H1 (cell line): ENCODE results near the gene SMPDL3B. TPM values are rescaled to one million over a fixed set of nuclear protein-coding genes. Genes with fewer than 3 reads are reported as not detected.

ENCODE experiments used
- CTCF ChIA-PET: fragments of 300-600 bp; sonication (Branson Sonifier 250); formaldehyde crosslinking; loops from one replicate; lab custom pipeline; 2021; ENCODE audit not compliant: partially characterized antibody; lab: Charles Lee
- POLR2A ChIA-PET: fragments of 300-600 bp; sonication (Branson Sonifier 250); formaldehyde crosslinking; loops from one replicate; lab custom pipeline; 2021; ENCODE audit warnings: inconsistent platforms; ENCODE audit not compliant: partially characterized antibody; lab: Charles Lee
- DNase-seq, 2 experiments: peaks; one replicate each; pipeline versions ENCODE4 v3.0.0 to v3.0.0-alpha.2; 2010 to 2022; ENCODE audit warnings: low spot score in 2 of 2, low read depth in 1 of 2, mixed read lengths in 1 of 2
- FAIRE-seq: peaks from 2 replicates; lab custom pipeline; 2011; peaks lifted over from hg19 to GRCh38; lab: Jason Lieb, UNC
- H2AFZ ChIP-seq: 2 replicates; pipeline ENCODE4 v1.8.1; 2012; ENCODE audit warnings: low read length, inconsistent platforms
- H2AK5ac ChIP-seq: 2 replicates; pipeline ENCODE4 v1.6.1; 2013; ENCODE audit warnings: low read depth, low read length
- H2BK120ac ChIP-seq: replicated peaks from 2 replicates; pipeline ENCODE3; 2013; ENCODE audit warnings: low read depth, low read length, inconsistent platforms
- H2BK12ac ChIP-seq: 2 replicates; pipeline ENCODE4 v1.6.1; 2013; ENCODE audit warnings: low read depth, low read length
- H2BK15ac ChIP-seq: 2 replicates; pipeline ENCODE4 v1.6.1; 2013; ENCODE audit warnings: low read length
- H2BK20ac ChIP-seq: 2 replicates; pipeline ENCODE4 v1.6.1; 2013; ENCODE audit warnings: low read length
- H2BK5ac ChIP-seq: 2 replicates; pipeline ENCODE4 v1.6.1; 2013; ENCODE audit warnings: low read depth, low read length
- H3K14ac ChIP-seq: 2 replicates; pipeline ENCODE4 v1.6.1; 2013; ENCODE audit warnings: inconsistent platforms; ENCODE audit not compliant: insufficient read length
- H3K18ac ChIP-seq: 2 replicates; pipeline ENCODE4 v1.6.1; 2013; ENCODE audit warnings: low read length; ENCODE audit errors: extremely low read depth
- H3K23ac ChIP-seq: 2 replicates; pipeline ENCODE4 v1.6.1; 2013; ENCODE audit warnings: inconsistent platforms; ENCODE audit not compliant: insufficient read length
- H3K23me2 ChIP-seq: 2 replicates; pipeline ENCODE4 v1.6.1; 2013; ENCODE audit warnings: low read depth, low read length
- H3K27ac ChIP-seq: 2 replicates; pipeline ENCODE4 v1.6.1; 2011; ENCODE audit warnings: low read depth, low read length, inconsistent platforms
- H3K27me3 ChIP-seq, 4 experiments: replicated peaks in 1 of 4; 1 replicate in 1 of 4; 2 replicates in 3 of 4; pipeline versions ENCODE4 v1.6.1 to v1.8.1; 2011 to 2013; ENCODE audit warnings: low read length in 3 of 4, mild to moderate bottlenecking in 3 of 4, inconsistent platforms in 2 of 4, mixed read lengths in 2 of 4, moderate library complexity in 1 of 4; ENCODE audit not compliant: control insufficient read depth in 3 of 4, insufficient read depth in 3 of 4; ENCODE audit errors: extremely low read depth in 1 of 4
- H3K36me3 ChIP-seq, 4 experiments: 2 replicates each; pipeline versions ENCODE4 v1.6.1 to v1.8.1; 2011 to 2013; ENCODE audit warnings: mild to moderate bottlenecking in 4 of 4, low read length in 3 of 4, moderate library complexity in 2 of 4, control low read depth in 1 of 4, inconsistent platforms in 1 of 4; ENCODE audit not compliant: insufficient read depth in 4 of 4, control insufficient read depth in 2 of 4
- H3K4ac ChIP-seq: replicated peaks from 2 replicates; pipeline ENCODE3; 2013; ENCODE audit warnings: low read length, low read depth, mixed read lengths, inconsistent platforms; ENCODE audit not compliant: insufficient read length
- H3K4me1 ChIP-seq, 4 experiments: replicated peaks in 1 of 4; 1 replicate in 1 of 4; 2 replicates in 3 of 4; pipeline versions ENCODE4 v1.6.1 to v1.8.1; 2011 to 2013; ENCODE audit warnings: low read length in 3 of 4, inconsistent platforms in 2 of 4, mixed read lengths in 1 of 4; ENCODE audit not compliant: insufficient read depth in 4 of 4, control insufficient read depth in 3 of 4
- H3K4me2 ChIP-seq, 2 experiments: 2 replicates each; pipeline versions ENCODE4 v1.6.1 to v1.8.1; 2011 to 2013; ENCODE audit warnings: low read depth in 2 of 2, low read length in 2 of 2, control low read depth in 1 of 2, inconsistent platforms in 1 of 2, mild to moderate bottlenecking in 1 of 2; ENCODE audit not compliant: insufficient read depth in 1 of 2
- H3K4me3 ChIP-seq, 4 experiments: fragments of 200-600, 300-600 bp in 1 of 4; sonication (generic), shearing (Covaris generic), sonication (Bioruptor Twin) in 1 of 4; 2 replicates each; pipeline versions ENCODE4 v1.5.1 to v1.8.1; 2011 to 2016; ENCODE audit warnings: low read length in 4 of 4, low read depth in 3 of 4, control low read depth in 2 of 4, inconsistent platforms in 2 of 4, mild to moderate bottlenecking in 2 of 4, mixed read lengths in 1 of 4, moderate library complexity in 1 of 4; ENCODE audit not compliant: insufficient read depth in 2 of 4; ENCODE audit errors: extremely low read depth in 1 of 4
- H3K56ac ChIP-seq: replicated peaks from 2 replicates; pipeline ENCODE3; 2013; ENCODE audit warnings: low read depth, mild to moderate bottlenecking, mixed read lengths, low read length, inconsistent platforms; ENCODE audit not compliant: insufficient read length
- H3K79me1 ChIP-seq: 2 replicates; pipeline ENCODE4 v1.6.1; 2013; ENCODE audit warnings: low read depth, low read length, control low read depth
- H3K79me2 ChIP-seq, 2 experiments: 2 replicates each; pipeline versions ENCODE4 v1.6.1 to v1.8.1; 2012 to 2013; ENCODE audit warnings: low read length in 2 of 2, mild to moderate bottlenecking in 2 of 2, inconsistent platforms in 1 of 2; ENCODE audit not compliant: insufficient read depth in 2 of 2, control insufficient read depth in 1 of 2
- H3K9ac ChIP-seq, 4 experiments: replicated peaks in 1 of 4; 1 replicate in 1 of 4; 2 replicates in 3 of 4; pipeline versions ENCODE4 v1.6.1 to v1.8.1; 2011 to 2013; ENCODE audit warnings: low read depth in 3 of 4, low read length in 3 of 4, control low read depth in 2 of 4, mild to moderate bottlenecking in 2 of 4, moderate library complexity in 2 of 4, inconsistent platforms in 1 of 4; ENCODE audit errors: extremely low read depth in 1 of 4
- H3K9me3 ChIP-seq, 2 experiments: 2 replicates each; pipeline versions ENCODE4 v1.6.1 to v1.8.1; 2012 to 2013; ENCODE audit warnings: mild to moderate bottlenecking in 2 of 2, moderate library complexity in 2 of 2, control low read depth in 1 of 2, inconsistent platforms in 1 of 2, low read depth in 1 of 2, low read length in 1 of 2, mixed read lengths in 1 of 2; ENCODE audit not compliant: insufficient read depth in 2 of 2
- H4K20me1 ChIP-seq, 2 experiments: replicated peaks in 1 of 2; 2 replicates each; pipeline versions ENCODE3 to v1.8.1; 2011 to 2013; ENCODE audit warnings: inconsistent platforms in 2 of 2, low read length in 2 of 2, mild to moderate bottlenecking in 1 of 2; ENCODE audit not compliant: insufficient read depth in 2 of 2, control insufficient read depth in 1 of 2
- H4K5ac ChIP-seq: 2 replicates; pipeline ENCODE4 v1.6.1; 2013; ENCODE audit warnings: low read length, low read depth, mixed read lengths, inconsistent platforms; ENCODE audit not compliant: insufficient read length
- H4K8ac ChIP-seq: 2 replicates; pipeline ENCODE4 v1.8.0; 2013; ENCODE audit warnings: mild to moderate bottlenecking, moderate library complexity, low read length, inconsistent platforms; ENCODE audit not compliant: insufficient read depth; ENCODE audit errors: extremely low read depth
- H4K91ac ChIP-seq: replicated peaks from 2 replicates; pipeline ENCODE3; 2013; ENCODE audit warnings: low read length, mixed read lengths, inconsistent platforms; ENCODE audit not compliant: insufficient read length
- CHD1 ChIP-seq: IDR thresholded peaks from 2 replicates; pipeline ENCODE4 v1.6.1; 2012; ENCODE audit warnings: low read depth, low read length, improper control_type of control experiment
- CHD2 ChIP-seq: IDR thresholded peaks from 2 replicates; pipeline ENCODE4 v1.6.1; 2012; ENCODE audit warnings: low read length, improper control_type of control experiment
- GABPA ChIP-seq: IDR thresholded peaks from 2 replicates; pipeline ENCODE4 v1.6.1; 2011; ENCODE audit warnings: mild to moderate bottlenecking, low read length, moderate library complexity, borderline replicate concordance; ENCODE audit not compliant: insufficient read depth
- MAFK ChIP-seq: IDR thresholded peaks from 2 replicates; pipeline ENCODE4 v1.6.1; 2012; ENCODE audit warnings: low read depth, mild to moderate bottlenecking, improper control_type of control experiment, low read length
- POLR2AphosphoS5 ChIP-seq: IDR thresholded peaks from 2 replicates; pipeline ENCODE4 v1.6.1; 2011; ENCODE audit warnings: low read depth, low read length
- RBBP5 ChIP-seq: IDR thresholded peaks from 2 replicates; pipeline ENCODE4 v1.7.1; 2012; ENCODE audit warnings: low read depth, mild to moderate bottlenecking, inconsistent platforms, low read length, moderate library complexity, borderline replicate concordance
- RFX5 ChIP-seq: IDR thresholded peaks from 2 replicates; pipeline ENCODE4 v1.6.1; 2011; ENCODE audit warnings: low read depth, low read length, improper control_type of control experiment, borderline replicate concordance
- SIX5 ChIP-seq: IDR thresholded peaks from 2 replicates; pipeline ENCODE4 v1.6.1; 2011; ENCODE audit warnings: mild to moderate bottlenecking, low read depth, low read length
- SP1 ChIP-seq: IDR thresholded peaks from 2 replicates; pipeline ENCODE4 v1.6.1; 2011; ENCODE audit warnings: low read depth, low read length
- SUZ12 ChIP-seq: fragments of 200-600 bp; sonication (generic); IDR thresholded peaks from 2 replicates; pipeline ENCODE4 v1.6.1; 2012; ENCODE audit warnings: mild to moderate bottlenecking, inconsistent platforms, low read length, moderate library complexity, mixed read lengths
- TAF1 ChIP-seq: IDR thresholded peaks from 2 replicates; pipeline ENCODE4 v1.6.1; 2011; ENCODE audit warnings: mild to moderate bottlenecking, low read depth, low read length
- YY1 ChIP-seq: IDR thresholded peaks from 2 replicates; pipeline ENCODE4 v1.6.1; 2011; ENCODE audit warnings: low read depth, mild to moderate bottlenecking, low read length
- WGBS, 2 experiments: shearing (Covaris generic) in 1 of 2; methylation state at CpG; one replicate each; pipeline versions ENCODE4 v1.1.6 to v1.1.7; 2013 to 2015; ENCODE audit warnings: low lambda C conversion rate in 2 of 2, mixed read lengths in 2 of 2, inconsistent platforms in 1 of 2, low coverage in 1 of 2, missing lambda C conversion rate in 1 of 2; ENCODE audit not compliant: insufficient replicate concordance in 2 of 2, insufficient coverage in 1 of 2, insufficient read length in 1 of 2; ENCODE audit errors: extremely low coverage in 1 of 2, missing lambda C conversion rate in 1 of 2; 5-methylcytosine and 5-hydroxymethylcytosine counted together
- polyA plus RNA-seq, 7 experiments: library from polyadenylated mRNA; depleted of rRNA in 3 of 7; stranded (reverse) in 5 of 7; unstranded in 2 of 7; fragments of >200 nt in 5 of 7; fragments of 200-250 nt in 2 of 7; gene quantifications; 1 replicate in 5 of 7; 2 replicates in 1 of 7; 4 replicates in 1 of 7; pipeline versions ENCODE4 v1.2.1 to v1.2.3, GENCODE V29; 2011 to 2013; ENCODE audit warnings: missing spikeins in 2 of 7, mixed read lengths in 2 of 7
- total RNA-seq: library from RNA; stranded (reverse); fragmentation: NEBNext Ultra II Directional; extraction: Animal tissue kit (Norgen Biotek cat#: 25700); gene quantifications from 2 replicates; pipeline ENCODE4 v1.2.1, GENCODE V29; 2021
- TF ChIP-seq, protein P1 (sequence below): IDR thresholded peaks from 2 replicates; pipeline ENCODE4 v1.6.1; 2012; ENCODE audit warnings: inconsistent platforms

SMPDL3B gene
- total and polyA plus RNA-seq, 2 of the 8 experiments (the other 6 are each of a cell fraction or from before 2014, with no cell fraction given): 54.7 to 143 TPM

DNA sequence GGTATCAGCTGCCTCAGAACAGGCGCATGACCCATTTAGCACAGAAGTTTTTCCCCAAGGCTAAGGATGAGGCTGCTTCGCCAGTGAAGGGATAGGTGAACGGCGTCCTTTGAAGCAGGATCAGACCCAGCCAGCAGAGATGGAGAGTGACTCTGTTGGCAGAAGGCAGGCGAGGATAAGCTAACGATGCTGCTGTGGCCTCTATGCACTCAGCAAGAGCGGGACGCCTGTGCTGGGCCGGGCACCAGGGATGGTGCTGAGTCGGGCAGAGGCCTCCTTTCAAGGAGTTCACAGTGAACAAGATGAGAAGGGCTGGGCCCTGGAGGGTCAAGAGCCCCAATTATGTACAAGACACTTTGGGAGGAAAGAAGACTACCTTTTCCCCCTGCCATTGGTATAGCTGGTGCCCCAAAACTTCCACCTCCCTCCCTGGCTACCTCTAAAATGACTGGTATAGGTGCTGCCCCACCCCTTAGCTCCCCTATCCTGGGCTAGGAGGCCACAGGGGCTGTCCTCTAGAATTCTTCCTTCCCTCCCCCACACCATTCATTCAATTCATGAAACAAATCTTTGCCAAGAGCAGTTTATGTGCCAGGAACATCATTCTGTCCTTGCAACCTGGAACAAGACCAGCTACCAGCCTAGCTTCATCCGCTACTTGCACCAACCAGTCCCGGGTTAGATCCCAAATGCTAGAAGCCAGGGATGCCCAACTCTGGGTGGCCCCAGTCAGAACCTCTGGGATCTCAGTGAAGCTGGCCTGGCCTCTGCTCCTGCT lies 32.5 kb downstream of the SMPDL3B start:
- Histone ChIP-seq H2BK20ac (no peak overlapping the region), H4K20me1 (peaks cover 0 to 2% of the 10 kb centered on the region in 2 experiments), H3K4me3 (no peak overlapping the region), H3K18ac (no peak overlapping the region), H3K9ac (no peak overlapping the region), H3K27ac (no peak overlapping the region), H3K4me1 (no peaks in the 10 kb centered on the region), H2AFZ (no peak overlapping the region), H3K4ac (no peak overlapping the region), H4K91ac (no peak overlapping the region), H3K14ac (no peak overlapping the region), H2AK5ac (no peak overlapping the region), H2BK12ac (no peak overlapping the region), H3K27me3 (no peaks in the 10 kb centered on the region), H4K8ac (no peak overlapping the region), H4K5ac (no peak overlapping the region), H3K9me3 (no peaks in the 10 kb centered on the region), H3K4me2 (no peak overlapping the region), H2BK120ac (no peak overlapping the region), H3K79me2 (no peaks in the 10 kb centered on the region), H3K56ac (no peak overlapping the region), H3K23me2 (no peaks in the 10 kb centered on the region), H3K23ac (no peak overlapping the region), H3K36me3 (peaks cover 0 to 14% (median 5%) of the 10 kb centered on the region in 4 experiments; a peak in 4 of 8 replicates), H2BK15ac (no peak overlapping the region), H3K79me1 (no peaks in the 10 kb centered on the region), H2BK5ac (no peak overlapping the region)
- WGBS, 2 experiments: 95% methylated on average over 12 of the region's 12 CpGs; no CpG with 5 or more reads in 1 of the 2 experiments
- FAIRE-seq: no peak
- ChIA-PET CTCF (interaction anchor here (1.1 to 1.6 kb wide), 2 partner anchors 9 to 28 kb away, joined by 3 to 5 read pairs; no protein-coding TSS in a partner anchor), POLR2A (interaction anchor here (0.9 to 1.7 kb wide), 4 partner anchors 11 to 35 kb away, joined by 3 to 6 read pairs (median 4); no protein-coding TSS in a partner anchor)
- no peak for DNase-seq
- TF ChIP-seq SIX5 (no peak), POLR2AphosphoS5 (no peak), CHD1 (no peak), GABPA (no peak), RFX5 (no peak), SUZ12 (no peak), CHD2 (no peak), RBBP5 (no peak), TAF1 (no peak), YY1 (no peak), MAFK (no peak), SP1 (no peak)
- TF ChIP-seq, protein P1, sequence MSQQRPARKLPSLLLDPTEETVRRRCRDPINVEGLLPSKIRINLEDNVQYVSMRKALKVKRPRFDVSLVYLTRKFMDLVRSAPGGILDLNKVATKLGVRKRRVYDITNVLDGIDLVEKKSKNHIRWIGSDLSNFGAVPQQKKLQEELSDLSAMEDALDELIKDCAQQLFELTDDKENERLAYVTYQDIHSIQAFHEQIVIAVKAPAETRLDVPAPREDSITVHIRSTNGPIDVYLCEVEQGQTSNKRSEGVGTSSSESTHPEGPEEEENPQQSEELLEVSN: no peak
